Cerebellar cortex (tissue), 1 donor: ENCODE measurements around the gene PPIL6.
"Not testable (repeated sequence)": the region's sequence is repeated elsewhere in the genome, so short reads cannot be mapped to it uniquely, and the experiment has no call there.

Source experiments
- DNase-seq: peaks from one replicate; pipeline ENCODE4 v3.0.0-alpha.2; 2015; ENCODE audit warnings: low spot score

PPIL6 gene

GRCh38 chr6:109466212-109466923 is 25.9 kb upstream of the PPIL6 start:
- DNase-seq = no peak

GRCh38 chr6:109465772-109466171 is 25.3 kb upstream of the PPIL6 start:
- DNase-seq = peak; percentile 50

- DNase-seq = no peak
Observed at GRCh38 chr6:109461733-109462526, 21.5 kb upstream of the PPIL6 start.

GRCh38 chr6:109461205-109461604 is 20.8 kb upstream of the PPIL6 start:
- DNase-seq = not testable (repeated sequence)

- DNase-seq = no peak
Observed at GRCh38 chr6:109460161-109460829, 19.9 kb upstream of the PPIL6 start.

GRCh38 chr6:109458774-109459531 is 18.5 kb upstream of the PPIL6 start:
- DNase-seq = no peak

GRCh38 chr6:109457562-109457996 is 17.2 kb upstream of the PPIL6 start:
- DNase-seq = peak; percentile 38

GRCh38 chr6:109456710-109457561 is 16.5 kb upstream of the PPIL6 start:
- peak; percentile 92 for DNase-seq

- DNase-seq = peak; percentile 41
Observed at GRCh38 chr6:109456111-109456583, 15.7 kb upstream of the PPIL6 start.

- peak; percentile 57 for DNase-seq
Observed at GRCh38 chr6:109455437-109456110, 15.1 kb upstream of the PPIL6 start, which contains the start of gene MICAL1. MICAL1 (minus strand) TSS chr6:109455772; CDS start chr6:109454196, 1,576 bp downstream.

GRCh38 chr6:109454496-109455436 is 14.3 kb upstream of the PPIL6 start:
- no peak for DNase-seq

- no peak for DNase-seq
Observed at GRCh38 chr6:109453594-109454495, 13.4 kb upstream of the PPIL6 start.

GRCh38 chr6:109453156-109453555 is 12.7 kb upstream of the PPIL6 start:
- DNase-seq = no peak

- no peak for DNase-seq
Observed at GRCh38 chr6:109452181-109452580, 11.8 kb upstream of the PPIL6 start.

GRCh38 chr6:109451376-109451775 is 10.9 kb upstream of the PPIL6 start:
- DNase-seq = no peak

GRCh38 chr6:109450801-109451200 is 10.4 kb upstream of the PPIL6 start:
- no peak for DNase-seq

- DNase-seq = no peak
Observed at GRCh38 chr6:109449795-109450673, 9.6 kb upstream of the PPIL6 start.
